ENCODE results near the gene EPHB2.

DNA sequence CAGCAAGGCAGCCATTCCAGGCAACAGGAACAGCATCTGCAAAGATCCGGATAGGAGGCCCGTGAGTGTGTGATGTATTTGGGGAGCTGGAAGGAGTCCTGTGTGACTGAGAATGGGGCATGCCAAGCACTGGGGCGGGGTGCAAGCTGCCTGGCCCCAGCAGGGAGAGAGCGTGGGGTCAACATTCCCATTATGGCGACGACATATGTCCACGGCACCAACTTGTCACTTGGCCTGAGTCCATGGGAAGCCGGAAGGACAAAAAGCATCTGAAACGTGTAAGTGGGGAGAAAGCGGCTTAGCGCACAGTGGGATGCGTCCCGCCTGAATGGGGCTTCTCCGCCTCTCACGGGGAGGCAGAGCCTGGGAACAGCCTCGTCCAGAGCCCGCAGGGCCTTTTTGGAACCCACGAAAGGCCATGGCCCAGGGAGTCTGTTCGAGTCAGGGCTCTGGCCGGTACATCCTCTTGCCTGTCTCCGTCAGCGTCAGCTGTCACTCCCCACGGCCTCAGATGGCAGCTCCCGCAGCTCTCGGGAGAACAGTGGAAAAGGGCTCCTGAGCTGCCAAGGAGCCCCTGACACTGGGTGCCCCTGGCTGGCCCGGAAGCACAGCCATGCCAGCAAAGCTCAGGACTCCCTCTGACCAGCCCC lies 12.4 kb downstream of the EPHB2 start:
- TF ChIP-seq POLR2A (IDR thresholded peaks at IDR 0.05; ENCODE audit: low read length) (no peak), KDM1A (IDR thresholded peaks at IDR 0.05; ENCODE audit: low read depth) (no peak), EP300 (IDR thresholded peaks at IDR 0.05) (no peak), SMC3 (IDR thresholded peaks at IDR 0.05) (no peak), CBX8 (IDR thresholded peaks at IDR 0.05) (no peak), POLR2AphosphoS2 (conservative IDR thresholded peaks at IDR 0.05; ENCODE audit: low read length) (no peak), EHMT2 (IDR thresholded peaks at IDR 0.05; ENCODE audit: low read depth) (no peak), RAD21 (conservative IDR thresholded peaks at IDR 0.05 in 1 of 2, IDR thresholded peaks at IDR 0.05 in 1 of 2) (no peak)
- TF ChIP-seq, protein P1, sequence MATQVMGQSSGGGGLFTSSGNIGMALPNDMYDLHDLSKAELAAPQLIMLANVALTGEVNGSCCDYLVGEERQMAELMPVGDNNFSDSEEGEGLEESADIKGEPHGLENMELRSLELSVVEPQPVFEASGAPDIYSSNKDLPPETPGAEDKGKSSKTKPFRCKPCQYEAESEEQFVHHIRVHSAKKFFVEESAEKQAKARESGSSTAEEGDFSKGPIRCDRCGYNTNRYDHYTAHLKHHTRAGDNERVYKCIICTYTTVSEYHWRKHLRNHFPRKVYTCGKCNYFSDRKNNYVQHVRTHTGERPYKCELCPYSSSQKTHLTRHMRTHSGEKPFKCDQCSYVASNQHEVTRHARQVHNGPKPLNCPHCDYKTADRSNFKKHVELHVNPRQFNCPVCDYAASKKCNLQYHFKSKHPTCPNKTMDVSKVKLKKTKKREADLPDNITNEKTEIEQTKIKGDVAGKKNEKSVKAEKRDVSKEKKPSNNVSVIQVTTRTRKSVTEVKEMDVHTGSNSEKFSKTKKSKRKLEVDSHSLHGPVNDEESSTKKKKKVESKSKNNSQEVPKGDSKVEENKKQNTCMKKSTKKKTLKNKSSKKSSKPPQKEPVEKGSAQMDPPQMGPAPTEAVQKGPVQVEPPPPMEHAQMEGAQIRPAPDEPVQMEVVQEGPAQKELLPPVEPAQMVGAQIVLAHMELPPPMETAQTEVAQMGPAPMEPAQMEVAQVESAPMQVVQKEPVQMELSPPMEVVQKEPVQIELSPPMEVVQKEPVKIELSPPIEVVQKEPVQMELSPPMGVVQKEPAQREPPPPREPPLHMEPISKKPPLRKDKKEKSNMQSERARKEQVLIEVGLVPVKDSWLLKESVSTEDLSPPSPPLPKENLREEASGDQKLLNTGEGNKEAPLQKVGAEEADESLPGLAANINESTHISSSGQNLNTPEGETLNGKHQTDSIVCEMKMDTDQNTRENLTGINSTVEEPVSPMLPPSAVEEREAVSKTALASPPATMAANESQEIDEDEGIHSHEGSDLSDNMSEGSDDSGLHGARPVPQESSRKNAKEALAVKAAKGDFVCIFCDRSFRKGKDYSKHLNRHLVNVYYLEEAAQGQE (IDR thresholded peaks at IDR 0.05): no peak
- TF ChIP-seq, protein P2, sequence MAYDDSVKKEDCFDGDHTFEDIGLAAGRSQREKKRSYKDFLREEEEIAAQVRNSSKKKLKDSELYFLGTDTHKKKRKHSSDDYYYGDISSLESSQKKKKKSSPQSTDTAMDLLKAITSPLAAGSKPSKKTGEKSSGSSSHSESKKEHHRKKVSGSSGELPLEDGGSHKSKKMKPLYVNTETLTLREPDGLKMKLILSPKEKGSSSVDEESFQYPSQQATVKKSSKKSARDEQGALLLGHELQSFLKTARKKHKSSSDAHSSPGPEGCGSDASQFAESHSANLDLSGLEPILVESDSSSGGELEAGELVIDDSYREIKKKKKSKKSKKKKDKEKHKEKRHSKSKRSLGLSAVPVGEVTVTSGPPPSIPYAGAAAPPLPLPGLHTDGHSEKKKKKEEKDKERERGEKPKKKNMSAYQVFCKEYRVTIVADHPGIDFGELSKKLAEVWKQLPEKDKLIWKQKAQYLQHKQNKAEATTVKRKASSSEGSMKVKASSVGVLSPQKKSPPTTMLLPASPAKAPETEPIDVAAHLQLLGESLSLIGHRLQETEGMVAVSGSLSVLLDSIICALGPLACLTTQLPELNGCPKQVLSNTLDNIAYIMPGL (CRISPR knock-in tag; IDR thresholded peaks at IDR 0.05; ENCODE audit: borderline replicate concordance): no peak
- TF ChIP-seq, protein P3, sequence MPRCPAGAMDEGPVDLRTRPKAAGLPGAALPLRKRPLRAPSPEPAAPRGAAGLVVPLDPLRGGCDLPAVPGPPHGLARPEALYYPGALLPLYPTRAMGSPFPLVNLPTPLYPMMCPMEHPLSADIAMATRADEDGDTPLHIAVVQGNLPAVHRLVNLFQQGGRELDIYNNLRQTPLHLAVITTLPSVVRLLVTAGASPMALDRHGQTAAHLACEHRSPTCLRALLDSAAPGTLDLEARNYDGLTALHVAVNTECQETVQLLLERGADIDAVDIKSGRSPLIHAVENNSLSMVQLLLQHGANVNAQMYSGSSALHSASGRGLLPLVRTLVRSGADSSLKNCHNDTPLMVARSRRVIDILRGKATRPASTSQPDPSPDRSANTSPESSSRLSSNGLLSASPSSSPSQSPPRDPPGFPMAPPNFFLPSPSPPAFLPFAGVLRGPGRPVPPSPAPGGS (IDR thresholded peaks at IDR 0.05): no peak
- TF ChIP-seq, protein P4, sequence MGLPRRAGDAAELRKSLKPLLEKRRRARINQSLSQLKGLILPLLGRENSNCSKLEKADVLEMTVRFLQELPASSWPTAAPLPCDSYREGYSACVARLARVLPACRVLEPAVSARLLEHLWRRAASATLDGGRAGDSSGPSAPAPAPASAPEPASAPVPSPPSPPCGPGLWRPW (IDR thresholded peaks at IDR 0.05): no peak
- TF ChIP-seq, protein P5, sequence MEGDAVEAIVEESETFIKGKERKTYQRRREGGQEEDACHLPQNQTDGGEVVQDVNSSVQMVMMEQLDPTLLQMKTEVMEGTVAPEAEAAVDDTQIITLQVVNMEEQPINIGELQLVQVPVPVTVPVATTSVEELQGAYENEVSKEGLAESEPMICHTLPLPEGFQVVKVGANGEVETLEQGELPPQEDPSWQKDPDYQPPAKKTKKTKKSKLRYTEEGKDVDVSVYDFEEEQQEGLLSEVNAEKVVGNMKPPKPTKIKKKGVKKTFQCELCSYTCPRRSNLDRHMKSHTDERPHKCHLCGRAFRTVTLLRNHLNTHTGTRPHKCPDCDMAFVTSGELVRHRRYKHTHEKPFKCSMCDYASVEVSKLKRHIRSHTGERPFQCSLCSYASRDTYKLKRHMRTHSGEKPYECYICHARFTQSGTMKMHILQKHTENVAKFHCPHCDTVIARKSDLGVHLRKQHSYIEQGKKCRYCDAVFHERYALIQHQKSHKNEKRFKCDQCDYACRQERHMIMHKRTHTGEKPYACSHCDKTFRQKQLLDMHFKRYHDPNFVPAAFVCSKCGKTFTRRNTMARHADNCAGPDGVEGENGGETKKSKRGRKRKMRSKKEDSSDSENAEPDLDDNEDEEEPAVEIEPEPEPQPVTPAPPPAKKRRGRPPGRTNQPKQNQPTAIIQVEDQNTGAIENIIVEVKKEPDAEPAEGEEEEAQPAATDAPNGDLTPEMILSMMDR (IDR thresholded peaks at IDR 0.05): no peak
